CD4-positive, alpha-beta T cell (primary cell): ENCODE results near the gene RGCC. TPM values are rescaled to one million over a fixed set of nuclear protein-coding genes. Genes with fewer than 3 reads are reported as not detected.

ENCODE experiments used
- ATAC-seq: fragments of 200-7000 bp; cut with Tn5 transposase; one replicate; pipeline ENCODE4 v1.10.0; 2022; ENCODE audit warnings: mild to moderate bottlenecking; ENCODE audit not compliant: poor library complexity
- CTCF ChIA-PET: fragments of 350-600 bp; sonication (Branson Sonifier 250); formaldehyde crosslinking; loops from one replicate; lab custom pipeline; 2021; ENCODE audit warnings: antibody characterized with exemption, inconsistent platforms; lab: Charles Lee
- POLR2A ChIA-PET: fragments of 350-600 bp; sonication (Branson Sonifier 250); formaldehyde crosslinking; loops from one replicate; lab custom pipeline; 2021; ENCODE audit warnings: antibody characterized with exemption, inconsistent platforms; lab: Charles Lee
- DNase-seq, 14 experiments: peaks; one replicate each; pipeline ENCODE4 v3.0.0-alpha.2; 2013 to 2020; ENCODE audit warnings: mixed read lengths in 2 of 14
- H3K27ac ChIP-seq, 2 donors: one replicate each; pipeline versions ENCODE4 v1.5.1 to v1.7.0; 2013; ENCODE audit warnings: low read length in 2 of 2, low read depth in 1 of 2, mild to moderate bottlenecking in 1 of 2
- H3K27me3 ChIP-seq, 2 experiments: 1 replicate in 1 of 2; 2 replicates in 1 of 2; pipeline versions ENCODE4 v1.6.1 to v1.7.0; 2013; ENCODE audit warnings: low read length in 2 of 2, control low read depth in 1 of 2, mild to moderate bottlenecking in 1 of 2, moderate library complexity in 1 of 2; ENCODE audit not compliant: insufficient read depth in 2 of 2, control insufficient read depth in 1 of 2
- H3K36me3 ChIP-seq: one replicate; pipeline ENCODE4 v1.6.1; 2013; ENCODE audit warnings: low read length, control low read depth; ENCODE audit not compliant: insufficient read depth
- H3K4me1 ChIP-seq: one replicate; pipeline ENCODE4 v1.6.1; 2013; ENCODE audit warnings: low read length, control low read depth; ENCODE audit not compliant: insufficient read depth
- H3K4me3 ChIP-seq: one replicate; pipeline ENCODE4 v1.5.1; 2013; ENCODE audit warnings: mild to moderate bottlenecking, low read length, moderate library complexity
- H3K9me3 ChIP-seq, 2 experiments: 1 replicate in 1 of 2; 2 replicates in 1 of 2; pipeline versions ENCODE4 v1.6.1 to v1.7.0; 2013; ENCODE audit warnings: low read length in 2 of 2, mild to moderate bottlenecking in 2 of 2, control low read depth in 1 of 2, moderate library complexity in 1 of 2; ENCODE audit not compliant: control insufficient read depth in 1 of 2, insufficient read depth in 1 of 2
- H3K27ac Mint-ChIP-seq: one replicate; pipeline ENCODE4 v1.8.0; 2020; ENCODE audit warnings: mixed read lengths
- H3K27me3 Mint-ChIP-seq: one replicate; pipeline ENCODE4 v1.8.0; 2021; ENCODE audit warnings: mixed read lengths
- H3K36me3 Mint-ChIP-seq: one replicate; pipeline ENCODE4 v1.8.0; 2021; ENCODE audit warnings: low read depth, mixed read lengths
- H3K4me1 Mint-ChIP-seq: one replicate; pipeline ENCODE4 v1.8.0; 2021; ENCODE audit warnings: low read depth, mixed read lengths
- H3K4me3 Mint-ChIP-seq: one replicate; pipeline ENCODE4 v1.8.0; 2020; ENCODE audit warnings: mild to moderate bottlenecking, mixed read lengths
- H3K9me3 Mint-ChIP-seq: one replicate; pipeline ENCODE4 v1.8.0; 2020; ENCODE audit warnings: mixed read lengths
- intact Hi-C, 2 experiments: fragments of 100-400 bp; cut with DNase I in 1 of 2; cut with micrococcal nuclease in 1 of 2; formaldehyde crosslinking; loops; one replicate each; pipeline versions ENCODE4 v1.15.1 to v1.9.0; 2023 to 2025; cut with DNase I, micrococcal nuclease
- total RNA-seq, 174 experiments: library from RNA in 2 of 174; stranded (reverse) in 2 of 174; gene quantifications; one replicate each; pipeline ENCODE4 v1.2.3 and lab custom pipeline; 2021 to 2026
- TF ChIP-seq, protein P1 (sequence below): fragments of 200-600 bp; IDR thresholded peaks from one replicate; pipeline ENCODE4 v1.8.0; 2022; ENCODE audit warnings: antibody characterized with exemption, mild to moderate bottlenecking

Gene RGCC
- total RNA-seq, 2 experiments from 2014 or later, result 752 to 758 TPM

DNA sequence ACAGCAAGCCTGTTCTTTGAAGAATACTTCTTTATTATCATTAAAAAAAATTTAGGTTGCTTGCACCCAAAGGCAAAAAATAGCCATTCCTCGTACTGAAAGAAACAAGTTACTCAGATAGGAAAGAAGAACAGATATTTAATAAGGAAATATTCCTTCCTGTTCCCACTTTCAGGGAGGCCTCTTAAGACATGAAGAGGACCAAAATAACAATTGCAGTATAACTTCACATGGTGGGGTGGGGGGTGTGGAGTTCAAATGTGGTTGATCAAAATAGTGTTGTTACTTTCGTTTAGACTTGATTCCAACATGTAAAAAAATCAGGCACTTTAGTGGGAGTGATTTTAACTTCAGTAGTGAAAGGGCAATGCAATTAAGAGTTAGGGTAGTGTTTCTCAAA is 3.6 kb downstream of the RGCC start:
- ATAC-seq, result no peak
- peaks cover 76% of the 10 kb centered on the region for H3K4me1 ChIP-seq
- POLR2A ChIA-PET, result interaction anchor here (0.9 to 5.7 kb wide), 4 partner anchors 9 to 190 kb away, joined by 3 to 37 read pairs (median 26); no protein-coding TSS in a partner anchor
- intact Hi-C loops, result loop anchor here (5.0 to 10.0 kb wide), 4 partner anchors 36 to 584 kb away; partner anchors contain the start of gene DGKH (in 1 of the 2)
- no peaks in the 10 kb centered on the region for H3K9me3 ChIP-seq
- H3K27me3 ChIP-seq, result no peaks in the 10 kb centered on the region
- TF ChIP-seq, protein P1, sequence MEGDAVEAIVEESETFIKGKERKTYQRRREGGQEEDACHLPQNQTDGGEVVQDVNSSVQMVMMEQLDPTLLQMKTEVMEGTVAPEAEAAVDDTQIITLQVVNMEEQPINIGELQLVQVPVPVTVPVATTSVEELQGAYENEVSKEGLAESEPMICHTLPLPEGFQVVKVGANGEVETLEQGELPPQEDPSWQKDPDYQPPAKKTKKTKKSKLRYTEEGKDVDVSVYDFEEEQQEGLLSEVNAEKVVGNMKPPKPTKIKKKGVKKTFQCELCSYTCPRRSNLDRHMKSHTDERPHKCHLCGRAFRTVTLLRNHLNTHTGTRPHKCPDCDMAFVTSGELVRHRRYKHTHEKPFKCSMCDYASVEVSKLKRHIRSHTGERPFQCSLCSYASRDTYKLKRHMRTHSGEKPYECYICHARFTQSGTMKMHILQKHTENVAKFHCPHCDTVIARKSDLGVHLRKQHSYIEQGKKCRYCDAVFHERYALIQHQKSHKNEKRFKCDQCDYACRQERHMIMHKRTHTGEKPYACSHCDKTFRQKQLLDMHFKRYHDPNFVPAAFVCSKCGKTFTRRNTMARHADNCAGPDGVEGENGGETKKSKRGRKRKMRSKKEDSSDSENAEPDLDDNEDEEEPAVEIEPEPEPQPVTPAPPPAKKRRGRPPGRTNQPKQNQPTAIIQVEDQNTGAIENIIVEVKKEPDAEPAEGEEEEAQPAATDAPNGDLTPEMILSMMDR, result no peak
- Mint-ChIP-seq H3K9me3 (no peaks in the 10 kb centered on the region), H3K4me3 (peak overlapping the region; percentile 94), H3K27me3 (peaks cover 3% of the 10 kb centered on the region), H3K27ac (peak overlapping the region; percentile 98), H3K4me1 (peaks cover 83% of the 10 kb centered on the region), H3K36me3 (peaks cover 82% of the 10 kb centered on the region)
- H3K27ac ChIP-seq, result peak overlapping the region; percentile 37 to 93
- CTCF ChIA-PET, result interaction anchor here (1.0 to 1.7 kb wide), 2 partner anchors 126 to 192 kb away, joined by 3 to 5 read pairs; no protein-coding TSS in a partner anchor
- no peak for DNase-seq
- peaks cover 58% of the 10 kb centered on the region for H3K36me3 ChIP-seq
- peak overlapping the region; percentile 92 for H3K4me3 ChIP-seq

DNA sequence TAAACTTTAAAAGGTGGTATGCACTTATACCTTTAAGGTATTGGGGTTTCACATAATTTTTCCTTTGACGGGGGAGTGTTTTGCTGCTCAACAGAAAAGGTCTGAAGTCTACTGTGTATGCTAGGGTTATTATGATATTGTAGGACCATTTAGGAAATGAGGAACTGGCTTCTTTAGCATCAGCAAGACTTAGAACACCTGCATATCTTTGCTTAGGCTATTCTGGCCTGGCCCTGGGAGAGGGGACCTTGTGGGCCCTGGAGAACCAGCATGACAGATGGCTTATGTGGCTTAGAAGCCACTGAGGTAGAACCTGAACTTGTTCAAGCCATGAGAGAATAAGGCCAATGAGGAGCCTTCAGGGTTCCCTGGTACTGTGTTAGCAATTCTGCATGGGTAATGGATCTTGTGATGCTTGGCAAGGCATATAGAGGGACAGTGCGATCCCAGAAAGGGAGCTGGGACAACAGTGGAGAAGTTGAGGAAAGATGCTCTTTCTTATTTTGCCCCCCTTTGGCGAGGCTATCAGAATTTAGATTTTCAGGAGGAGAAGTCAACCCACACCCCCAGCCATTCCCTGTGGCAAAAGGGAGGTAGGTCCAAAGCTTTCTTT is 4.3 kb downstream of the RGCC start:
- Mint-ChIP-seq H3K4me3 (peak overlapping the region; percentile 94), H3K36me3 (peaks cover 82% of the 10 kb centered on the region), H3K27ac (peak overlapping the region; percentile 98), H3K9me3 (no peaks in the 10 kb centered on the region), H3K27me3 (peaks cover 3% of the 10 kb centered on the region), H3K4me1 (peaks cover 83% of the 10 kb centered on the region)
- no peaks in the 10 kb centered on the region for H3K9me3 ChIP-seq
- TF ChIP-seq, protein P1, result no peak
- ChIA-PET CTCF (no interaction called here), POLR2A (interaction anchor here (0.5 to 4.4 kb wide), 5 partner anchors 10 to 450 kb away, joined by 3 to 61 read pairs (median 7); no protein-coding TSS in a partner anchor)
- peak overlapping the region; percentile 79 to 89 for H3K27ac ChIP-seq
- peaks cover 65% of the 10 kb centered on the region for H3K36me3 ChIP-seq
- ATAC-seq (no peak), DNase-seq (peak in 2 of 14 experiments; percentile 27 to 46)
- H3K4me3 ChIP-seq, result peak overlapping the region; percentile 51
- intact Hi-C loops, result loop anchor here (5.0 to 10.0 kb wide), 4 partner anchors 36 to 583 kb away; partner anchors contain the start of gene DGKH (in 1 of the 2)
- peaks cover 80% of the 10 kb centered on the region for H3K4me1 ChIP-seq
- no peaks in the 10 kb centered on the region for H3K27me3 ChIP-seq

DNA sequence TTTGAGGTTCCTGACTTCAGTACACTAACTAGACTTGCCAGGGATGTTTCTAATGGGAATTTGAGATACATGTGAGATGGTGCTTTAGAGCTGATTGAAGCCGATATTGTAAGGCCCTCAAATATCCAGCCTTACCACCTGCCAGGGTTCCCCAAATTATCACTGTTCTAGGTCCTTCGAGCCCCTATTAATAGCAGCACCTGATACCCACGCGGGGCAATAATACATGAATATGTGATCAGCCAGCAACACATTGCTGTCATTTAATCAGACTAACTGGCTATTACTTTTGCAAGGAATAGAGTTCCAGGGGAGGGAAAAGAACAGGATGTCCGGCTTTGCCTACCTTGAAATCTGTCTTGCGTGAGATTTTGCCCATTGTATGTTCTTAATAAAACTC is 5.1 kb downstream of the RGCC start:
- Mint-ChIP-seq H3K4me1 (peaks cover 87% of the 10 kb centered on the region), H3K9me3 (no peaks in the 10 kb centered on the region), H3K27ac (peak overlapping the region; percentile 98), H3K4me3 (peak overlapping the region; percentile 94), H3K36me3 (peaks cover 90% of the 10 kb centered on the region), H3K27me3 (peaks cover 3% of the 10 kb centered on the region)
- Histone ChIP-seq H3K36me3 (peaks cover 73% of the 10 kb centered on the region), H3K27me3 (no peaks in the 10 kb centered on the region), H3K4me3 (peak overlapping the region; percentile 51), H3K9me3 (no peaks in the 10 kb centered on the region), H3K27ac (peak overlapping the region; percentile 79 to 89), H3K4me1 (peaks cover 77% of the 10 kb centered on the region)
- intact Hi-C loops, result loop anchor here (5.0 to 10.0 kb wide), 4 partner anchors 35 to 582 kb away; partner anchors contain the start of gene DGKH (in 1 of the 2)
- ATAC-seq (no peak), DNase-seq (peak in 1 of 14 experiments; percentile 45)
- POLR2A ChIA-PET, result interaction anchor here (1.1 to 4.4 kb wide), 4 partner anchors 9 to 134 kb away, joined by 3 to 61 read pairs (median 8); no protein-coding TSS in a partner anchor
- TF ChIP-seq, protein P1, result no peak
- CTCF ChIA-PET, result interaction anchor here (1.4 kb wide), 1 partner anchor 30 kb away, joined by 3 read pairs; no protein-coding TSS in a partner anchor
